Glomerular visceral epithelial cell (primary cell): ENCODE data around the gene ARHGAP26.

Source experiments
- DNase-seq: peaks from one replicate; pipeline ENCODE4 v3.0.0-alpha.2; 2016; ENCODE audit errors: extremely low spot score

The ARHGAP26 gene, protein sequence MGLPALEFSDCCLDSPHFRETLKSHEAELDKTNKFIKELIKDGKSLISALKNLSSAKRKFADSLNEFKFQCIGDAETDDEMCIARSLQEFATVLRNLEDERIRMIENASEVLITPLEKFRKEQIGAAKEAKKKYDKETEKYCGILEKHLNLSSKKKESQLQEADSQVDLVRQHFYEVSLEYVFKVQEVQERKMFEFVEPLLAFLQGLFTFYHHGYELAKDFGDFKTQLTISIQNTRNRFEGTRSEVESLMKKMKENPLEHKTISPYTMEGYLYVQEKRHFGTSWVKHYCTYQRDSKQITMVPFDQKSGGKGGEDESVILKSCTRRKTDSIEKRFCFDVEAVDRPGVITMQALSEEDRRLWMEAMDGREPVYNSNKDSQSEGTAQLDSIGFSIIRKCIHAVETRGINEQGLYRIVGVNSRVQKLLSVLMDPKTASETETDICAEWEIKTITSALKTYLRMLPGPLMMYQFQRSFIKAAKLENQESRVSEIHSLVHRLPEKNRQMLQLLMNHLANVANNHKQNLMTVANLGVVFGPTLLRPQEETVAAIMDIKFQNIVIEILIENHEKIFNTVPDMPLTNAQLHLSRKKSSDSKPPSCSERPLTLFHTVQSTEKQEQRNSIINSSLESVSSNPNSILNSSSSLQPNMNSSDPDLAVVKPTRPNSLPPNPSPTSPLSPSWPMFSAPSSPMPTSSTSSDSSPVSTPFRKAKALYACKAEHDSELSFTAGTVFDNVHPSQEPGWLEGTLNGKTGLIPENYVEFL

DNA sequence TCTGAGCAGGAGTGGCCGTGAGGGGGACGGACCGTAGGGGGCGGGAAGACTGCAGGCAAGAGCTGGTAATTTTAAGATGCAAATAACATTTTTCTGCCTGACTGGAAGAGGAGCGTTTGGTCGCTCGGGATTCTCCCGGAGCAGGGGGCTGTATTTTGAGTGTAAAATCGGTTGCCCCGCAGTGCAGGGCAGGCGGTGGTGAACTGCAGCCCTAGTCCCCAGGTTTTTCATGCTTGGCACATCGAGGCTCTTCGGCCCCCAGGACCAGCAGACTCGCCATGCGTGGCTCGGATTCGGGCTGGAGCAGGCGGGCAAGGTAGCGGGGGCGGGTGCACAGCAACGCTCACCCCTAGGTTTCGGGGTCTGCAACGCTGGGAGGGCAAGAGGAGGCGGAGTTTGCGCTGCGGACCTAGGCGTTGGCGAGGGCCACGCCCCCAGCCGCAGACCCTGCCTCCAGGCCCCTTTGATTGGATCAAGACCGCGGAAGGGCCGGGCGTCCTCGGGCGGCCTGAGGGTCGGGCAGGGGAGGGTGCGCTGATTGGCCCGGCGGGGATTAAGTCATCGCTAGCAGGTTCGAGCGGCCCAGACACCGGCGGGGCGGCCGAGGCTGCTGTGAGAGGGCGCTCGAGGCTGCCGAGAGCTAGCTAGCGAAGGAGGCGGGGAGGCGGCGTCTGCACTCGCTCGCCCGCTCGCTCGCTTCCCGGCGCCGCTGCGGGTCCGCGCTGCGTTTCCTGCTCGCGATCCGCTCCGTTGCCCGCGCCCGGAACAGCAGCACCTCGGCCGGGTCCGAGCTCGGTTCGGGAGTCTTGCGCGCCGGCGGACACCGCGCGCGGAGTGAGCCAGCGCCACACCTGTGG is at the start of gene ARHGAP26:
Gene ARHGAP26 (plus strand): TSS at position 585 of the 857 bp plus-strand sequence. CDS start 385 bp downstream, outside the sequence.
- DNase-seq = peak; percentile 97

DNA sequence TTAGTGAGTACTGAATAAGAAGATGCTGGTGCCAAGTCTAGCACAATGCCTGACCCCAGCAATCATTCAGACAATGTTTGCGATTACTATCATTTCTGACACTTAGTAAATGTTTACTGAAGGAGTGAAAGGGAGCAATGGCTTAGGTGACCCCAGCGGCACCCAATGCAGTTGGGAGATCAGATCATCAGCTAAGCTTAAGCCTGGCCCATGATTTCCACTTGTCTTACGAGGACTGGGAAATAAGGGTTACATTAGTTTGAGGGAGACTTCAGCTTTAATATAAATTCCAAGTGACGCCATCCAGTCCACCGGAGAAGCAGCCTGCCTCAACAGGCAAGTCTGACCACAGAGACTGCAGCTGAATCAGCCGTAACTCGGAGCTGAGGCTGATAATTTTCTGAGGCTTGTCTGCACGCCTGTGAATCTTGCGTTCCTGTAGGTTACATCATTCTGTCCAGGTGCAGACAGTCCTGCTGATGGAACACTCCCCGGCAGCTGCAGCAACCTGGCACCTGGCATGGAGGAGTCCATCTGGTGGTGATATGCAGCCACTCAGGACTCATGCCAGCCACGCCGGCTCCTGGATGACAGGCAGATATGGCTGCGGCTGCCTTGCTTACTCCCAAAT is 49.4 kb upstream of the ARHGAP26 start:
- no peak for DNase-seq

DNA sequence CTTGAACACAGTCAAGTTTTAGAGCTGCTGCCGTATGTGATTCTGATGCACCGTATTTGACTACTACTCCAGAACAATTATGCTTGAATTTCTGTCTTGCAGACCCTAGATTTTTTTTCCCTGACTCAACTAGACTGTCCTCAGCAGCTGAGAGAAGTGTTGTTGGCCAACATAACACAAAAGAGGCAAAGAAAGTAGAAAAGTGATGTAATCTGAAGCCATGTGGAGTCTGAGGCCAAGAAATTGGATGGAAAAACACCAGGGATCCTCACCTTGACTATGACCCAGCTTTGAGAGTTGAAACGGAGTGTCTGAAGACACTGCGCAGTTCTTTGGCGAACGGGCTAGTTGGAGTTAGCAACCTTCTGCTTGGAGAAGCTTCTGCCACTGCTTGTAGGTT is 48.0 kb upstream of the ARHGAP26 start:
- no peak for DNase-seq

DNA sequence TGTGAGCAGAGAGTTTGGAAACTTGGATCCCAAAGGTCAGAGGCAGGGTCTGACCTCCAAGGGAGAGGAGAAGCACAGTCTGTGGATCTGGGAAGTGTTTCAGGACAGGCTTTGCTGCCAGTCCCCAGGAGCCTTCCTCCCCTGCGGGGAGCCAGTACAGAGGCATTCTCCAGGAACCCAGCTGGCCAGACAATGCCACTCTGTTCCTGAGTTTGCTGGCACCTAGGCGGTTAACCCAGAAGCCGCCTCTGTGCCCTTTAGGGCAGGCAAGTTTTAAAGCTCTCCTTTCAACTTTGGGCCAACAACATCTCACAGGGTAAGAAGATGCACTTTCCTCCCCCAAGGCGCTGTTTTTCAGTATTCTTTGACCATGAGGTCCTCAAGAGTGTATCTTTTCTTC is 47.3 kb upstream of the ARHGAP26 start:
- no peak for DNase-seq

DNA sequence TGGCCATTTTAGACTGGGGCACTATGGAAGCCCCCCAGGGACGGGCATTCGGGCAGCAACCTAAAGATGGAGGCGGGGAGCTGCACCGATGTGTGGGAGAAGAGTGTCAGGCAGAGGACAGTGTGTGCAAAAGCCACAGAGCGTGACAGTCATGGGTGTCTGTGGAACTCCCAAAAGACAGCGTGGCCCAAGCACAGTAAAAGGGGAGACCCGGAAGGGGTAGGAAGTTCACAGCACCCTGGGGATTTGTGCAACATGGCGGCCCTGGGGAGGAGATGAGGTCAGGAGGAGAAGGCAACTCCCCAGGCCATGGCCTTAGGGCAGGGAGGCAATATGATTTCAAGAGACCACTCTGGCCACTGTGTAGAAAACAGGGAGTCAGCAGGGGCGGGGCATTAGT is 45.4 kb upstream of the ARHGAP26 start:
- DNase-seq = no peak

DNA sequence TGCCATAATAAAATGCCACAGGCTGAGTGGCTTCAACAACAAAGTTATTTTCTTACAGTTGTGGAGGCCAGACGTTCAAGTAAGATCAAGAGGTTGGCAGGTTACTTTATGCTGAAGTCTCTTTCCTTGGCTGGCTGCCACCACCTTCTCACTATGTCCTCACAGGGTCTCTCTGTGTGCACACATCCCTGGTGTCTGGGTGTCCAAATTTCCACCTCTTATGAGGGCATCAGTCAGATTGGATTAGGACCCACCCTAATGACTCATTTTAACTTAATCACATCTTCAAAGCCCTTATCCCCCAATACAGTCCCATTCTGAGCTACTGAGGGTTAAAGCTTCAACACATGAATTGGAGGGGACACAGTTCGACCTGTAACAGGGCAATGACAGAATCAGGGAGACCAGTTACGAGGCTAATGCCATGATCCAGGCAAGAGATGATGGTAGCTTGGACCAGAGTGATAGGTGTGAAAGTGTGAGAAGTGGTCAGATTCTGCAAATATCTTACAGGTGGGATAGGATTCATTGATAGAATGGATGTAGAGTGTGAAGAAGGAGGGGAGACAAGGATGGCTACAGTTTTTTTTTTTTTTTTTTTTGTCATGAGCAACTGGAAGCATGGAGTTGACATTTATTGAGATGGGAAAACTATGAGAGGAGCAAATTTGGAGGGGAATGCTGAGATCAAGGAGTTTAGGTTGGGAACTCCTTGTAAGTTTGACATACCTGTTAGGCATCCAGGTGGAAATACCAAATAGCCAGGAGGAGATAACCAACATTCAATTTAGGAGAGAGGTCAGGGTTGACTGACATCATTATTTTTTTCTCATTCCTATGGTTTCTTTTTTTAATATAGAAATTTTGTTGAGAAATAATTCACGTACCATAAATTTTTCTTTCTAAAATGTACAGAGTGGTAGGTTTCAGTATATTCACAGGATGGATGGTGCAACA is 44.7 kb upstream of the ARHGAP26 start:
- DNase-seq = no peak

DNA sequence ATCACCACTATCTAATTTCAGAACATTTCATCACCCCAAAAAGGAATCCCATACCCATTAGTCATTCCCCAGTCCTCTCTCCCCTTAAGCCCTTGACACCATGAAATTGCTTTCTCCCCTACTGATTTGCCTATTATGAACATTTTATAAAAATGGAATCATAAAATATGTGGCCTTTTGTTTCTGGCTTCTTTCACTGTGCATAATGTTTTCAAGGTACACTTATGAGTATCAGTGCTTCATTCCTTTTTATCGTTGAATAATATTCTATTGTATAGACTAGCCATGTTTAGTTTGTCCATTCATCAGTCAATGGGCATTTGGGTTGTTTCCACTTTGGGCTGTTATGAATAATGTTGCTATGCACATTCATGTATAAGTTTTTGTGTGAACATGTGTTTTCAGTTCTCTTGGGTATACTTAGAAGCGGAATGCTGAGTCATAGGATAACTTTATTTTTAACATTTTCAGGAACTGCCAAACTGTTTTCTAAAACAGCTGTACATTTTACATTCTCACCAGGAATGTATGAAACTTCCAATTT is 43.9 kb upstream of the ARHGAP26 start:
- no peak for DNase-seq

DNA sequence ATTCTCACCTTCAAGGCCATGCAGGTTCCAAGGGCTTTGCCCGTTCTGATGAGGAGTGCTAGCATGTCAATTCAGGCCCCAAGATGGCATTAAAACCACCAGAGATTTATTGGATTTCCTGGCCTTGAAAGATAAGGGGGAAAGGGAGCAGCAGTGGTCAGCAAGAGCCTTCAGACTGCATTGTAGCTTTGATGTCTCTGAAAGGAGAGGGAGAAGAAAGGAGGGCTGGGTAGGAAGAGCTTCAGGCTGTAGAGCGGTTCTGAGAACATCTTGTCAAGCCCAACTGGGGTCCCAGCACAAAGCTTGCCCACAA is 42.5 kb upstream of the ARHGAP26 start:
- no peak for DNase-seq

DNA sequence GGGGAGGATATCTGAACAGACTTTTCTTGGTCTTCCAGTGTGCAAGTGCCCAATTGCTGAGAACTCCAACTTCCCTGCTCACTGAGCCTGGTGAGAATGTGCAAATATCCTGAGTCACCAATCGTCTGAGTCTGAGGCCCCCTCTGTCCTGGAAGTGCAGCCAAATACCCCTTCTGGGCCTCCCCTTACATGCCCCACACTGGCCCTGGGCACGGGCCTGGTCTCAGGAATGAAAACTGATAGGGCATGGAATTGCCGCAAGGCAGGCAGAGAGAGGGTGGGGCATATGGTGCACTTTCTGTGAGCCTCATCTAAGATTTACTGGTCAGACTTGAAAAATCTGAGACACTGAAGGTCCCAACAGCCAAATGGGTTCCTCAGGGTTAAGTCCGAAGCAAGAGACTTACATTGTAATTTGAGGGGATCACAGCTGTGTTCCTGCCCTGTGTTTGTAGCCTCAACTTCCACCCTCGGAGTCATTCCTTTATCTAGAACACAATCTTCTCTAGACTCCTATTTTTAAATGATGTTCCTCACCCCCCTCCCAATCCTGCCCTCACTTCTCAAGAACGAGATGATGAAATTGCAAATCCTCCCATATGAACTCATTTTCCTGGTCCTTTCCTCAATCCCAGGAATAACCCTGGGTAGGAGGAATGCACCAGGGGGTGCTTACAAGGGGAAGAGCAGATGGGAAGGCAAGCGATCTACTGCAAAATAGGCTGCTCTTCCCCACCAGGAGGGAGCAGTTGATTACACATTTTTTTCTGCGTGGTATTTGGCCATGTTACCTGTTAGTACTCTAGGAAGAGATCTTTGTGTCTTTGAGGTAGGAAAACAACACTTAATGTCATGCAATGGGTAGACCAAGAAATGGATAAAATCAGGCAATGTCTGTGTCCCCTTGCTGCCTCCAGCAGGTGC is 34.6 kb upstream of the ARHGAP26 start:
- no peak for DNase-seq

DNA sequence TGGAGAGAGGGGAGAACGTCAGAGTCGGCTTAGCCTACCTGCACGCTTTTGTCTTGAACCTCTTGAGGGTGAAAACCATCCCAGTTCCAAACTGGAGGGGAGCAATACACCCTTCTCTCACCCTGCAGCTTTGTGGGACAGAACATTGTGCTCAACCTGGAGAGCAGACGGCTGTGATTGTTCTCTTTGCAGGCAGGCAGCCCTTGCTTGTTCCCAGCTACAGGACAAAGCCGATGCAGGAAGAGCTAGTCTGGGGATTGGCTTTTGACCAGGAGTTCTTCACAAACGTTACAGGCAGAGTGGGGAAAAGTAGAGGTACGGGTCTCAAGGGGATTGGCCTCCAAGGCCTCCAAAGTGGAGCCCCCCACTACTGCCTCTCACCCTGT is 33.9 kb upstream of the ARHGAP26 start:
- DNase-seq = no peak

DNA sequence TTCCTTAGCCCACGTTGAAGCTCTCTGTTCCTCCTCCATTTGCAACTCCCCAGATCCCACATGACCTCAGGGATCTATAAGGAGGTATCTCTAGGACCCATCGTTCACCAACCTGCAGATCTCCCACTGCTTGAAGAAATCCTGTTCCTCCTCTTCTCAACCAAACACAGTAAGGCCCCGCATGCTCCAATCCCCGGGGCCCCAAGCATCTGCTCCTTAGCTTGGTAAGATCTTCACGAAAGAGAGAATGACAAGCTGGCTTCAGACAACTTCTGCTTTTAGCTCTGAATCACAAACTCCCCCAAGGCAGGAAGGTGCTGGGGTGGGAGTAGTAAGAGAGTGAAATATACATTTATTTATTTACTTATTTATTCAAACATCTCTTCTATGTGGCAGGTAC is 33.0 kb upstream of the ARHGAP26 start:
- no peak for DNase-seq

DNA sequence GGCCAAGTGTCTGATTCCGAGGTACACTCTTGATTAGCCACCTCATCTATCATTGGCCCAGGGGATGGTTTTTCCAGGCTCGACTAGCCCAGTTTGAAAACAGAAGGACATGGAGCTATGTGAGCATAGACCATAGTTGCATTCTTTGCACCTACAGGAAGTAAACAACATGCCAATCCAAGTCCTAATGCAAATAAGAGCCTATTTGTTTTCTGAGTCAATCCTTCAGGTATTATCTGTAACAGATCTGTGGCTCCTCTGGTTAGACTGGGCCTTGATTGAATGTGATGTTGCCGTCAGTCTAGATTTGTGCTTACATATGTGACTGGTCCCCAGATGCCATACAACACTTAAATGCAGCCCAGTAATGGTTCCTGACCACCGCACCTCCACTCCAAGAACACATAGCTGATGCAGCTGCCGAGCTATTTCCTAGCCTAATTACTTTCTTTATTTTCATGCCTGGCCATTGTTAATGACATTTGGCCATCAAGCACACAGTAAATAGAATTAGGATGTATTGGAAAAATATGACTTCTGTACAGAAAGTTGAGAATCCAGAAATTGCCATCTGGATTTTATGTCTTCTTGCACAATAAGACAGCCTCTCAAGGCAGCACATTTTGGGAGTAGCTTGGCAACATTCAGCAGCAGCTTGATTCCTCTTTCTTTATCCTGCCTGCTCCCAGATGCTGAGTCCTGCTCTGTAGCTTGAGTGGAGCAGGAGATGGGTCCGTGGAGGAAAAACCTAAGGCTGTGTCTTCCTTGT is 29.5 kb upstream of the ARHGAP26 start:
- DNase-seq = no peak

DNA sequence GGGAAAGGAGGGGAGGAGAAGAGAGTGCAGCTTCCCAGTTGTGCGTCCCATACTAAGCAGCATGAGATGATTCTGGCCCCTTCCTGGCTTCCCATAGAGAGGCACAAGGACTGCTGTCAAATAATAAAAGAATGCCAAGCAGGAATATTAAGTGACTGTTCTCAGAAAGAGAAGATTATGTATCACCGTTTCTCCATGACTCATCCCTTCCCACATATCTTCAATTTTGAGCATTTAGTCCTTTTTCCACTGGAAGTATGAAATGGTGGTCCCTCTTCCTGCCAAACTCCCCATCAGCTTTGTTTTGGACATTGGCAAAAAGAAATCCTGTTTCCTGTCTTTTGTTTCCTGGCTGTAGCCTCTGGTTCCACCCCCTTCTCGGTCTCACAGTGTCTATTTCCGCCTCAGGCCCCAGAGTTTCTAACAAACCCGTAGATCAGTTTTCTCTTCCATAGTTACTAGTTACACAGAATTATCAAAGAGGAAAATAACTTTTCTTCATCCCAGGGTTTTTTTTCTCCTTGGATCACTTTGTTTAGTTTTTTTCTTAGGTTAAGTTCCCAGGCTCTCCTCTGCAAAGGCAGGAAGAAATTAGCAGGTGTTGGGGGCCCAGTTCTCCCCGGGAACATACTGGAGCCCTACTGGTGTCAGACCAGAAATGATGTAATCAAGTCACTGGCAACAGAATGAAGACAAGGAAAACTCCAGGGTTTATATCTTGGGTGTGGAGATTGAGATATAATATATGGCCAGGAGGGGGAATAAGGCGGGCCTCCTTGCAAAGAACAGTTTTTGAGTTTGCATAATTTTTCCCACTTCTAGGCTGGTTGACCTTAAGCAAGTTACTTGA is 26.4 kb upstream of the ARHGAP26 start:
- no peak for DNase-seq

DNA sequence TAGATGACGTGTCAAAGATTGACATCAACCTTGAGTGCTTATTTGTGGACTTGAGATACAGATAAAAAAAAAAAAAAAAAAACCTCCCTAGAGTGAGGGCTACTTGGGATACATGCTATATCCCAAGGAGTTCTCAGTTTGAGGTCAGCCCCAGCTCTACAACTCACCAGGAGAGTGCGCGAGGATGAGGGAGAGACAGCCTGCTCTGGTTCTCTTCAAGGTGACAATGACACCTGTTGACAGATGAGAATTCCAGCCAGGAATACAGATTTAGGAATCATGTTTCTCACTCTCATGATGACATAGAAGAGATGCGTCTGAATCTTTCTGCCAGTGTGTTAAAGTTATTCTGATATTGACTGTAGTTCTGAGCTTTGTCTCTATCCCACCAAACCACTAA is 24.9 kb upstream of the ARHGAP26 start:
- DNase-seq = no peak

DNA sequence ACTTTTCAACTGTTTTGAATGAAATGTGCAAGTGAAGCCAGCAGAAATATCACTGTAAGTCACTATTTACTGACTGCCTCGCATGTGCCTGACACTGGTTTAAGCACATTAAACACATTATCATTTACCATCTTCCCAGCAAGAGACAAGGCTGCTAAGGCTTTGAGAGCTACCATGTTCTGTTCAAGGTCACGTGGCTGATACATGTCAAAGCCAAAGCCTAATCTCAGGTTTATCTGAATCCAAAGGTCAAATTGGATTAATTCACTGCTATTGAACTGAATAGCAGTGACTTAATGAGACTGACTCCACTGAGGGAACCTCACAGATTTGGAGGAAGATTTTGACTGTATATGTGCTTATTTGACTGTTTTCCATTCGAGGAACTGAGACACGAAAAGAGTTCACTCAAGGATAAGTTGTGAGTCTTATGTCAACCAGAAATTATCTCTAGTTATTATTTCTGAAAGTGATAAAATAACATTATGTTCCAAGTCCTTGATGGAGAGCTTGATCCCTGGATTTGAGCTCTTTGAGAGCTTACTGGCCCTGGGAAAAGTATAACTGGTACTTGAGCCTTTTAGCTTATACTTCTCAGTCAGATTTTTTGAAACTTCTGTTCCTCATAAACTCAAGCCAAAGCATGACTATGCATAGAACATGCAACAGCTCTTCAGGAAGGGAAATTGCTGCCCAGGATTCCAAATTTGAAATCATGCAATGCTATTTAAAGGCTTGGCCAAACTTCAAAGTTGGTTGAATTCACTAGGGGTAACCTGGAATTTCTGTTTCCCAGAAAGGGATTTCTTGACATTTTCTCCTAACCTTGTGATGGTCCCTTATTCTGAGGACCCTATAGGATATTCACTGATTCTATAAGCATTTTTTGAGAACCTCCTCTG is 23.4 kb upstream of the ARHGAP26 start:
- no peak for DNase-seq

DNA sequence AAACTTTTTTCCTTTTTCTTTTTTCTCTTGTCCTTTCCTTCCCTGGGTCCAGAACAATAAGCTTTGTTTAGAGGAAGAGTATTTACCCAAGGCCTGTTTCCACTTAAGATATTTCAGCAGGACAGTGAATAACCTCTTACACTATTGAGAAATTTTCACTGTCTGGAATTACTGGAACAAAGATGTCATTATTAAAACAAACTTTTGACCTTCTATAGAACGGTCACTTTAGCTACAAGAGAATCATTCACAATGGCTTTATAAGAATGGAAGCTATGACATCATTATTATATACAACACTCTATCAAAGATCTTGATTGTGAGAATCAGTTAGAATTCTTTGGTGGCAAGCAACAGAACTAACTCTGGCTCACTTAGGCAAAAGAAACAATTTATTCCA is 22.0 kb upstream of the ARHGAP26 start:
- DNase-seq = no peak
